Central memory CD8-positive, alpha-beta T cell (primary cell): Measurements from ENCODE around the gene XXYLT1.
"Not testable (repeated sequence)": the region's sequence is repeated elsewhere in the genome, so short reads cannot be mapped to it uniquely, and the experiment has no call there.

Source experiments
- ATAC-seq: fragments of 150-1000 bp; cut with Tn5 transposase; replicated peaks from 2 replicates; pipeline ENCODE4 v1.10.0; 2022; ENCODE audit warnings: mild to moderate bottlenecking, moderate FRiP score, moderate number of reproducible peaks; ENCODE audit not compliant: poor library complexity, severe bottlenecking; ENCODE audit errors: extremely low read depth
- DNase-seq, 2 donors: peaks; one replicate each; pipeline ENCODE4 v3.0.0; 2021; ENCODE audit warnings: low spot score in 2 of 2
- H3K27ac Mint-ChIP-seq: one replicate; pipeline ENCODE4 v1.8.0; 2022; ENCODE audit warnings: low read depth, mild to moderate bottlenecking, moderate library complexity, mixed read lengths
- H3K27me3 Mint-ChIP-seq: one replicate; pipeline ENCODE4 v1.8.0; 2022; ENCODE audit warnings: mixed read lengths
- H3K36me3 Mint-ChIP-seq: one replicate; pipeline ENCODE4 v1.8.0; 2022; ENCODE audit warnings: mild to moderate bottlenecking, moderate library complexity, mixed read lengths; ENCODE audit not compliant: insufficient read depth
- H3K4me1 Mint-ChIP-seq: one replicate; pipeline ENCODE4 v1.8.0; 2022; ENCODE audit warnings: mixed read lengths
- H3K4me3 Mint-ChIP-seq: one replicate; pipeline ENCODE4 v1.8.0; 2022; ENCODE audit warnings: mild to moderate bottlenecking, moderate library complexity, mixed read lengths
- H3K9me3 Mint-ChIP-seq: one replicate; pipeline ENCODE4 v1.8.0; 2022; ENCODE audit warnings: mixed read lengths

XXYLT1 gene

GRCh38 chr3:195059471-195060216 lies 211.3 kb downstream of the XXYLT1 start:
- Mint-ChIP-seq H3K27me3 (peaks cover 54% of the 10 kb centered on the region), H3K4me1 (no peaks in the 10 kb centered on the region), H3K4me3 (no peak overlapping the region), H3K27ac (no peak overlapping the region), H3K9me3 (no peaks in the 10 kb centered on the region), H3K36me3 (no peaks in the 10 kb centered on the region)
- no peak for DNase-seq
- ATAC-seq = no peak

GRCh38 chr3:195059006-195059350 lies 212.0 kb downstream of the XXYLT1 start:
- H3K36me3 Mint-ChIP-seq = no peaks in the 10 kb centered on the region
- no peak overlapping the region for H3K4me3 Mint-ChIP-seq
- no peaks in the 10 kb centered on the region for H3K4me1 Mint-ChIP-seq
- no peak overlapping the region for H3K27ac Mint-ChIP-seq
- DNase-seq (no peak), ATAC-seq (no peak)
- no peaks in the 10 kb centered on the region for H3K9me3 Mint-ChIP-seq
- H3K27me3 Mint-ChIP-seq = peaks cover 61% of the 10 kb centered on the region

GRCh38 chr3:195058336-195059005 lies 212.5 kb downstream of the XXYLT1 start:
- no peaks in the 10 kb centered on the region for H3K9me3 Mint-ChIP-seq
- DNase-seq (no peak), ATAC-seq (no peak)

GRCh38 chr3:195057716-195058115 lies 213.2 kb downstream of the XXYLT1 start:
- Mint-ChIP-seq H3K27ac (no peak overlapping the region), H3K4me3 (no peak overlapping the region), H3K27me3 (peaks cover 73% of the 10 kb centered on the region), H3K9me3 (no peaks in the 10 kb centered on the region), H3K4me1 (no peaks in the 10 kb centered on the region), H3K36me3 (no peaks in the 10 kb centered on the region)
- ATAC-seq = no peak
- DNase-seq = no peak

More at GRCh38 chr3:195058336-195059005, 212.5 kb downstream of the XXYLT1 start:
- Mint-ChIP-seq H3K36me3 (no peaks in the 10 kb centered on the region), H3K4me3 (no peak overlapping the region), H3K27me3 (peaks cover 66% of the 10 kb centered on the region), H3K27ac (no peak overlapping the region), H3K4me1 (no peaks in the 10 kb centered on the region)

GRCh38 chr3:195056506-195056905 lies 214.5 kb downstream of the XXYLT1 start:
- DNase-seq (no peak), ATAC-seq (no peak)
- Mint-ChIP-seq H3K27ac (no peak overlapping the region), H3K4me1 (no peaks in the 10 kb centered on the region), H3K9me3 (no peaks in the 10 kb centered on the region), H3K36me3 (no peaks in the 10 kb centered on the region), H3K4me3 (no peak overlapping the region), H3K27me3 (peaks cover 64% of the 10 kb centered on the region)

GRCh38 chr3:195054311-195054710 lies 216.6 kb downstream of the XXYLT1 start:
- Mint-ChIP-seq H3K36me3 (no peaks in the 10 kb centered on the region), H3K4me1 (no peaks in the 10 kb centered on the region), H3K9me3 (no peaks in the 10 kb centered on the region), H3K27ac (no peak overlapping the region), H3K4me3 (no peak overlapping the region), H3K27me3 (peaks cover 44% of the 10 kb centered on the region)
- DNase-seq (no peak), ATAC-seq (no peak)

- Mint-ChIP-seq H3K36me3 (no peaks in the 10 kb centered on the region), H3K9me3 (no peaks in the 10 kb centered on the region), H3K27me3 (peaks cover 34% of the 10 kb centered on the region), H3K4me3 (no peak overlapping the region), H3K27ac (no peak overlapping the region), H3K4me1 (no peaks in the 10 kb centered on the region)
- ATAC-seq (no peak), DNase-seq (no peak)
Observed at GRCh38 chr3:195052939-195053338, 218.0 kb downstream of the XXYLT1 start.

- not testable (repeated sequence) for H3K4me1 Mint-ChIP-seq, ATAC-seq, H3K27ac Mint-ChIP-seq, H3K9me3 Mint-ChIP-seq, H3K36me3 Mint-ChIP-seq, DNase-seq, H3K4me3 Mint-ChIP-seq
- peaks cover 27% of the 10 kb centered on the region for H3K27me3 Mint-ChIP-seq
Observed at GRCh38 chr3:195050296-195050695, 220.7 kb downstream of the XXYLT1 start.

GRCh38 chr3:195048059-195048905 lies 222.7 kb downstream of the XXYLT1 start:
- ATAC-seq = no peak
- Mint-ChIP-seq H3K9me3 (no peaks in the 10 kb centered on the region), H3K36me3 (no peaks in the 10 kb centered on the region)

GRCh38 chr3:195047536-195047935 lies 223.4 kb downstream of the XXYLT1 start:
- no peaks in the 10 kb centered on the region for H3K9me3 Mint-ChIP-seq
- no peaks in the 10 kb centered on the region for H3K36me3 Mint-ChIP-seq

More at GRCh38 chr3:195048059-195048905, 222.7 kb downstream of the XXYLT1 start:
- Mint-ChIP-seq H3K27me3 (peaks cover 14% of the 10 kb centered on the region), H3K4me1 (no peaks in the 10 kb centered on the region), H3K27ac (no peak overlapping the region), H3K4me3 (no peak overlapping the region)
- DNase-seq = no peak

GRCh38 chr3:195046441-195046840 lies 224.5 kb downstream of the XXYLT1 start:
- ATAC-seq = no peak
- H3K36me3 Mint-ChIP-seq = no peaks in the 10 kb centered on the region
- no peak overlapping the region for H3K4me3 Mint-ChIP-seq
- DNase-seq = no peak
- peaks cover 21% of the 10 kb centered on the region for H3K27me3 Mint-ChIP-seq
- no peaks in the 10 kb centered on the region for H3K9me3 Mint-ChIP-seq
- no peaks in the 10 kb centered on the region for H3K4me1 Mint-ChIP-seq
- H3K27ac Mint-ChIP-seq = no peak overlapping the region

More at GRCh38 chr3:195047536-195047935, 223.4 kb downstream of the XXYLT1 start:
- no peak overlapping the region for H3K4me3 Mint-ChIP-seq
- no peaks in the 10 kb centered on the region for H3K4me1 Mint-ChIP-seq
- DNase-seq = no peak
- ATAC-seq = no peak
- H3K27ac Mint-ChIP-seq = no peak overlapping the region
- peaks cover 15% of the 10 kb centered on the region for H3K27me3 Mint-ChIP-seq

GRCh38 chr3:195045481-195046210 lies 225.3 kb downstream of the XXYLT1 start:
- H3K9me3 Mint-ChIP-seq = no peaks in the 10 kb centered on the region
- no peaks in the 10 kb centered on the region for H3K36me3 Mint-ChIP-seq
- no peaks in the 10 kb centered on the region for H3K4me1 Mint-ChIP-seq
- no peak overlapping the region for H3K4me3 Mint-ChIP-seq
- DNase-seq (no peak), ATAC-seq (no peak)
- no peak overlapping the region for H3K27ac Mint-ChIP-seq
- H3K27me3 Mint-ChIP-seq = peaks cover 21% of the 10 kb centered on the region
